Choroid plexus epithelial cell (primary cell): ENCODE results near the gene CELA1.
A peak's percentile ranks its signal among the peaks of the same experiment; 100 is the strongest.
"Not testable (repeated sequence)": the region's sequence is repeated elsewhere in the genome, so short reads cannot be mapped to it uniquely, and the experiment has no call there.

ENCODE experiments used
- DNase-seq: peaks from one replicate; pipeline ENCODE4 v3.0.0-alpha.2; 2010; ENCODE audit warnings: low read depth
- H3K4me3 ChIP-seq: 2 replicates; pipeline ENCODE4 v1.5.1; 2011; ENCODE audit warnings: low read depth, mild to moderate bottlenecking, control low read depth, low read length, moderate library complexity
- TF ChIP-seq, protein P1 (sequence below): conservative IDR thresholded peaks from 2 replicates; pipeline ENCODE4 v1.5.1; 2011; ENCODE audit warnings: low read depth, mild to moderate bottlenecking, control low read depth, inconsistent platforms, low read length, moderate library complexity

Gene CELA1

DNA sequence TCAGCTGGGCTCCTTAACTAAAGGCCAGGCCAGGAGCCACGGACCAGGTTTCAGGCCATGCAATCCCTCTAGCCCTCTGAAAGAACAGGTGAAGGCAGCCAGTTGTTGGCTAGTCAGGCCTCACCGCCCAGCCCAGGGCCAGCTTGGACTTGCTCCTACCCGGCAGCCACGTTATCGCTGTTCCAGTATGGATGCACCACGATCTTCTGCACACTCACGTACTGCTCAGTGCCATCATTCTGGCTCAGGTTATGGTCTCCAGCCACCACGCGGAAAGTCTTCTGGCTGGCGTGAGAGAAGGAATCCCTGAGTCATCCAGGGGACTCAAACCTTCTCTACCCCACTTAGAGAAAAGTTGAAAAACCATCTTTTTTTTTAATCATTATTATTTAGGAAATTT is 4.1 kb downstream of the CELA1 start:
- H3K4me3 ChIP-seq, result no peak overlapping the region
- TF ChIP-seq, protein P1, sequence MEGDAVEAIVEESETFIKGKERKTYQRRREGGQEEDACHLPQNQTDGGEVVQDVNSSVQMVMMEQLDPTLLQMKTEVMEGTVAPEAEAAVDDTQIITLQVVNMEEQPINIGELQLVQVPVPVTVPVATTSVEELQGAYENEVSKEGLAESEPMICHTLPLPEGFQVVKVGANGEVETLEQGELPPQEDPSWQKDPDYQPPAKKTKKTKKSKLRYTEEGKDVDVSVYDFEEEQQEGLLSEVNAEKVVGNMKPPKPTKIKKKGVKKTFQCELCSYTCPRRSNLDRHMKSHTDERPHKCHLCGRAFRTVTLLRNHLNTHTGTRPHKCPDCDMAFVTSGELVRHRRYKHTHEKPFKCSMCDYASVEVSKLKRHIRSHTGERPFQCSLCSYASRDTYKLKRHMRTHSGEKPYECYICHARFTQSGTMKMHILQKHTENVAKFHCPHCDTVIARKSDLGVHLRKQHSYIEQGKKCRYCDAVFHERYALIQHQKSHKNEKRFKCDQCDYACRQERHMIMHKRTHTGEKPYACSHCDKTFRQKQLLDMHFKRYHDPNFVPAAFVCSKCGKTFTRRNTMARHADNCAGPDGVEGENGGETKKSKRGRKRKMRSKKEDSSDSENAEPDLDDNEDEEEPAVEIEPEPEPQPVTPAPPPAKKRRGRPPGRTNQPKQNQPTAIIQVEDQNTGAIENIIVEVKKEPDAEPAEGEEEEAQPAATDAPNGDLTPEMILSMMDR, result no peak
- DNase-seq, result no peak

DNA sequence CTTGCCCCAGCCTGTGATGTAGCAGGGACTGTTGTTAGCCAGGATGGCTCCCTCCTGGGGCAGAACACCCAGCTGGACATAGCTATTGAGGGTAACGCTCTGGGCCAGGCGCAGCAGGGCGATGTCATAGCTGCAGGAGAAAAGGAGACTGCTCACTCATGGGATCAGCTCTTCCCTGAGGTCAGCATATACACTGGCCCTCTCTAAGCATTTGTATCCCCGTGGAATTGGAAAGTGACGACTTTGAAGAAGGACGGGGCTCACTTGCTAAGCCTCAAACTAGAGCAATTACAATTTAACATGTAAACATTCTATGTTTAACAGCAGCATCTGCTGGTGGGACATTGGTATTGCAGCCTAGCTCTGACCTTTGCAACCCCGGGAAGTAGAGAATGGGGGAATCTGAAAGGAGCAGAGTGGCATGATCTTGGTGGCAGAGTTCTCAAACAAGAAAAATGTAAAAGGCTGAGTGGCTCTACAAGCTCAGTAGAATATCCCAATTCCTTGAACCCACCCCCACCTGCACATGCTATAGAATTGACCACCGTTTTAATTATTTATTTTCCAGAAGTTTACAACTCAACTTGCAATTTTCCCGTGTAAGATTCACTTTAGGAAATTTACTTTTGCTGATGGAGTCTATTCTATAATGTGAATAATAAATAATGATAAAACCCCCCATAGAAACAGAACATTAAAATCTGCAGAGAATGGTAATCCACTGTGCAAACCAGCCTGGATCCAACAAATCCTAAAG is 5.0 kb downstream of the CELA1 start:
- H3K4me3 ChIP-seq, result peak overlapping the region; percentile 36
- DNase-seq, result peak; percentile 78
- TF ChIP-seq, protein P1, result peak; percentile 99

DNA sequence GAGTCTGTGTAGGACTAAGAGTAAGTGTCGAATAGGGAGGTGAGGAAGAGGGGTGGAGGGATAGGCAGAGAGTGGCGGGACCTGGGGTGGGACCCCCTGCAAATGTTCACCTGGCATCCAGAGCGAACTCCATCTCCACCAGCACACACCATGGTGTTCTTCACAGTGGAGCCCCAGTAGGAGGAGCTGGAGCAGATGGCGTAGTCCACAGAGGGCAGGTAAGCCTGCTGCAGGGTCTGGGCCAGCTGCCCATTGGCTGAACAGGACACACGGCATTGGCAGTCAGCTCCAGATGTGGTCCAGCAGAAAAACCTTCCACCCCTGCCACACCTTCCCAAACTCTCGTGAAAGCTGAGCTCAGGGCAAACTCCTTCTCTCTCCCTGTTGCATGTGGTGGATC is 6.7 kb downstream of the CELA1 start:
- H3K4me3 ChIP-seq, result no peak overlapping the region
- TF ChIP-seq, protein P1, result no peak
- no peak for DNase-seq

DNA sequence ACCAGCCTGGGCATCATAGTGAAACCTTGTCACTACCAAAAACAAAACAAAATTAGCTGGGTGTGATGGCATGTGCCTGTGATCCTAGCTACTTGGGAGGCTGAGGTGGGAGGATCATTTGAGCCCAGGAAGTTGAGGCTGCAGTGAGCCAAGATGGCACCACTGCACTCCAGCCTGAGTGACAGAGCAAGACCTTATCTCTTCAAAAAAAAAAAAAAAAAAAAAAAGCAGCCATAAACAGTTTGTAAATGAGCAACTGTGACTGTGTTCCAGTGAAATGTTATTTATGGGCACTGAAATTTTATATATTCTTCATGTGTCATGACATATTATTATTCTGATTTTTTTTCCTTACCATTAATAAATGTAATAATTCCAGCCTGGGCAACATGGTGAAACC is 9.1 kb downstream of the CELA1 start:
- not testable (repeated sequence) for H3K4me3 ChIP-seq

DNA sequence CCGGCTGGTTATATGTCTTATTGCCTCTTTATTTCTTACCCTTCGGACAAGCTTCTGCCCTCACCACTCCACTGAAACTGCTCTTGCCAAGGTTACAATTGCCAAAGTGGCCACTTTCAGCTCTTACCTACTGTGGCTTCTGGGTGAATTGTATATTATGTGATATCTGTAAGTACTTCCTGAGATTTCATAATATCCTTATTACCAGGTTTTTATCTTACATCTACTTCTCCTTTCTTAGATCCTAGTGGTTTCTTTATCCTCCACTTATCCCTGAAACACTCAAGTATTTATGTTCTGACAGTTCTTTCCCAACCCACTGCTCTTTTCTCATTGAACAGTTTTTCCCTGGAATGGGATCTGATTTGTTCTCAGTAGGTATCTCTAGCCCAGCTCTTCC is 10.5 kb downstream of the CELA1 start:
- DNase-seq, result no peak
- no peak overlapping the region for H3K4me3 ChIP-seq
- TF ChIP-seq, protein P1, result no peak

More for the DNA sequence above, 9.1 kb downstream of the CELA1 start:
- not testable (repeated sequence) for DNase-seq

DNA sequence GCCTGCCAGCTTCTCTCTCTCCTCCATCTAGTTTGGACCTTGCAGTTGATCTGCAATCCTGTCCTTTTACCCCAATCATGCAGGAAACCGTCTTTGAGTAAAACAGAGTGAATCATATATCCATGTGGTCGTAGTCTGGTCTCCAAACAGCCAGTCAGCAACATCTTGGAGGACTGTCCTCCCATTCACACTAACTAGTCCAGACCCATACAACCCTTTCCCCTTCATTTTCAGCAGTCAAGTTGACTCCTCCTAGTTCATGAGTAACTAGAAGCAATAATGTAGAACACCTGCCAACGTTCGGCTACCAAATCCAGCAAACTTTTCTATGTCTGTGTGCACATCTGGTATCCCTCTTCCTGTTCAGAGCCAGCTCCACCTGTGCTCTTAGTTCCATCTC is 11.7 kb downstream of the CELA1 start:
- H3K4me3 ChIP-seq, result no peak overlapping the region
- no peak for DNase-seq
- TF ChIP-seq, protein P1, result no peak

DNA sequence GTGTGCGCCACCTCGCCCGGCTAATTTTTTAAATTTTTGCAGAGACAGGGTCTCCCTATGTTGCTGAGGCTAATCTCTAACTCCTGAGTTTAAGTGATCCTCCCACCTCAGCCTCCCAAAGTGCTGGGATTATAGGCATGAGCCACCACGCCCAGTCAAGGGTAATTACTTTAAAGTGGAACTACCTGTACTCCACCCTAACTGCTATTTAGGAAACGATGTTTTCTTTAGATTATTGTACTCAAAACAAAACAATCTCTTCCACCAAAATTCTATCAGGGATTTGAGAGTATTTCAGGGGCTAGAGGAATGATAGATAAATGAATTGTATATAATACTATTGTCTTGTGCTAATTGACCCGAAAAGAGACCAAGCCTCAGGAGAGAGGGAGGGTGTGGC is 12.9 kb downstream of the CELA1 start:
- DNase-seq, result no peak
- no peak overlapping the region for H3K4me3 ChIP-seq
- TF ChIP-seq, protein P1, result no peak

DNA sequence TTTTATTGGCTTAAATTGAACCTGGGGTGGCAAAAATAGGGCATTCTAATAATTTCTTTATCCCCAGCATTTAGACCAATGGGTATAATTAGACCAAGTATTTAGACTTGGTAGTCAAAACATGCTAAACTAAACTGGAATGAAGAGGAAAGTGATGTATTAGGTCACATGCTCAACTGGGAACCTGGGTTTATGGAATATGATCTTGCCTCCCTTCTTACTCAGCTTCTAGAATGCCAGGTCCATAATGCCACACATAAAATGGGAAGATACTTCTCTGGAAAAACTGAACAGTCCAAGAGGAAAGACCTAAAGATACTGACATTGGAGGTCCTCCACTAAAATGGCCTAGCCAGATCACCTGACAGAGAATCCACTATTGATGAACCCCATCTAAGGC is 16.3 kb downstream of the CELA1 start:
- no peak for DNase-seq
- H3K4me3 ChIP-seq, result no peak overlapping the region
- TF ChIP-seq, protein P1, result no peak
